Measurements from ENCODE around the gene FOXD4L1. TPM values are rescaled to one million over a fixed set of nuclear protein-coding genes. Genes with fewer than 3 reads are reported as not detected.
"Not testable (repeated sequence)": the region's sequence is repeated elsewhere in the genome, so short reads cannot be mapped to it uniquely, and the experiment has no call there.

Gene FOXD4L1
- total RNA-seq, 1 donor from 2014 or later = not detected

GRCh38 chr2:113527350-113528045, 29.0 kb downstream of the FOXD4L1 start:
- not testable (repeated sequence) for H3K4me1 Mint-ChIP-seq (ENCODE audit: low read depth); H3K27me3 Mint-ChIP-seq (ENCODE audit: low read depth); DNase-seq (ENCODE audit: low spot score)

GRCh38 chr2:113528126-113528525, 29.7 kb downstream of the FOXD4L1 start:
- H3K9me3 Mint-ChIP-seq (ENCODE audit: low read depth) = not testable (repeated sequence)

More at GRCh38 chr2:113527350-113528045, 29.0 kb downstream of the FOXD4L1 start:
- TF ChIP-seq CTCF (IDR thresholded peaks at IDR 0.05) = peak; percentile 42
- not testable (repeated sequence) for H3K4me3 Mint-ChIP-seq (ENCODE audit: unreplicated experiment); H3K27ac Mint-ChIP-seq (ENCODE audit: unreplicated experiment); H3K36me3 Mint-ChIP-seq (ENCODE audit: low read depth); H3K9me3 Mint-ChIP-seq (ENCODE audit: low read depth)

GRCh38 chr2:113528904-113529303, 30.4 kb downstream of the FOXD4L1 start:
- not testable (repeated sequence) for H3K4me1 Mint-ChIP-seq (ENCODE audit: low read depth); H3K27ac Mint-ChIP-seq (ENCODE audit: unreplicated experiment); H3K36me3 Mint-ChIP-seq (ENCODE audit: low read depth); H3K9me3 Mint-ChIP-seq (ENCODE audit: low read depth); DNase-seq (ENCODE audit: low spot score); H3K4me3 Mint-ChIP-seq (ENCODE audit: unreplicated experiment)
- H3K27me3 Mint-ChIP-seq (ENCODE audit: low read depth) = peaks cover 12% of the 10 kb centered on the region

More at GRCh38 chr2:113528126-113528525, 29.7 kb downstream of the FOXD4L1 start:
- DNase-seq (ENCODE audit: low spot score); H3K4me3 Mint-ChIP-seq (ENCODE audit: unreplicated experiment); H3K36me3 Mint-ChIP-seq (ENCODE audit: low read depth); H3K4me1 Mint-ChIP-seq (ENCODE audit: low read depth); H3K27ac Mint-ChIP-seq (ENCODE audit: unreplicated experiment); H3K27me3 Mint-ChIP-seq (ENCODE audit: low read depth): not testable (repeated sequence)

- peaks cover 12% of the 10 kb centered on the region for H3K27me3 Mint-ChIP-seq (ENCODE audit: low read depth)
- not testable (repeated sequence) for H3K27ac Mint-ChIP-seq (ENCODE audit: unreplicated experiment); H3K36me3 Mint-ChIP-seq (ENCODE audit: low read depth); H3K9me3 Mint-ChIP-seq (ENCODE audit: low read depth); H3K4me1 Mint-ChIP-seq (ENCODE audit: low read depth); DNase-seq (ENCODE audit: low spot score); H3K4me3 Mint-ChIP-seq (ENCODE audit: unreplicated experiment)
Measured at GRCh38 chr2:113532991-113533390, 34.5 kb downstream of the FOXD4L1 start.

- not testable (repeated sequence) for H3K27me3 Mint-ChIP-seq (ENCODE audit: low read depth)
Measured at GRCh38 chr2:113536573-113536972, 38.1 kb downstream of the FOXD4L1 start.

GRCh38 chr2:113540834-113541203, 42.4 kb downstream of the FOXD4L1 start:
- H3K4me1 Mint-ChIP-seq (ENCODE audit: low read depth); H3K27me3 Mint-ChIP-seq (ENCODE audit: low read depth); H3K36me3 Mint-ChIP-seq (ENCODE audit: low read depth); DNase-seq (ENCODE audit: low spot score); H3K9me3 Mint-ChIP-seq (ENCODE audit: low read depth); H3K27ac Mint-ChIP-seq (ENCODE audit: unreplicated experiment): not testable (repeated sequence)
- H3K4me3 Mint-ChIP-seq (ENCODE audit: unreplicated experiment) = peak overlapping the region; percentile 65

More at GRCh38 chr2:113536573-113536972, 38.1 kb downstream of the FOXD4L1 start:
- not testable (repeated sequence) for H3K36me3 Mint-ChIP-seq (ENCODE audit: low read depth); DNase-seq (ENCODE audit: low spot score); H3K27ac Mint-ChIP-seq (ENCODE audit: unreplicated experiment); H3K9me3 Mint-ChIP-seq (ENCODE audit: low read depth); H3K4me3 Mint-ChIP-seq (ENCODE audit: unreplicated experiment); H3K4me1 Mint-ChIP-seq (ENCODE audit: low read depth)

GRCh38 chr2:113541204-113541975, 42.9 kb downstream of the FOXD4L1 start:
- not testable (repeated sequence) for H3K27ac Mint-ChIP-seq (ENCODE audit: unreplicated experiment)

GRCh38 chr2:113541976-113542485, 43.6 kb downstream of the FOXD4L1 start:
- H3K4me1 Mint-ChIP-seq (ENCODE audit: low read depth); H3K27me3 Mint-ChIP-seq (ENCODE audit: low read depth); H3K27ac Mint-ChIP-seq (ENCODE audit: unreplicated experiment); H3K36me3 Mint-ChIP-seq (ENCODE audit: low read depth); DNase-seq (ENCODE audit: low spot score); H3K9me3 Mint-ChIP-seq (ENCODE audit: low read depth): not testable (repeated sequence)
- peak overlapping the region; percentile 53 for H3K4me3 Mint-ChIP-seq (ENCODE audit: unreplicated experiment)

More at GRCh38 chr2:113541204-113541975, 42.9 kb downstream of the FOXD4L1 start:
- H3K4me1 Mint-ChIP-seq (ENCODE audit: low read depth); H3K27me3 Mint-ChIP-seq (ENCODE audit: low read depth); H3K36me3 Mint-ChIP-seq (ENCODE audit: low read depth); H3K9me3 Mint-ChIP-seq (ENCODE audit: low read depth): not testable (repeated sequence)
- peak; percentile 56 for DNase-seq (ENCODE audit: low spot score)
- peak overlapping the region; percentile 65 for H3K4me3 Mint-ChIP-seq (ENCODE audit: unreplicated experiment)

- H3K36me3 Mint-ChIP-seq (ENCODE audit: low read depth); H3K27me3 Mint-ChIP-seq (ENCODE audit: low read depth); H3K4me1 Mint-ChIP-seq (ENCODE audit: low read depth); H3K27ac Mint-ChIP-seq (ENCODE audit: unreplicated experiment); DNase-seq (ENCODE audit: low spot score); H3K9me3 Mint-ChIP-seq (ENCODE audit: low read depth): not testable (repeated sequence)
- peak overlapping the region; percentile 53 for H3K4me3 Mint-ChIP-seq (ENCODE audit: unreplicated experiment)
Measured at GRCh38 chr2:113542529-113542928, 44.1 kb downstream of the FOXD4L1 start.
